Right lobe of liver (tissue), 4 donors: ENCODE results near the gene HDLBP.

Experiments used
- POLR2A ChIP-seq: fragments of 450-650 bp; IDR thresholded peaks from one replicate; pipeline ENCODE4 v1.6.1; 2017; ENCODE audit warnings: antibody characterized with exemption, mild to moderate bottlenecking
- TF ChIP-seq, protein P1 (sequence below), 4 donors: fragments of 200-600 bp in 3 of 4; fragments of 450-650 bp in 1 of 4; IDR thresholded peaks; one replicate each; pipeline versions ENCODE4 v1.5.1 to v1.8.0; 2016 to 2022; ENCODE audit warnings: antibody characterized with exemption in 4 of 4, mild to moderate bottlenecking in 2 of 4
- donor health status: DM: no; HTN: no; CAD: no.
- donor health status: DM: no; HTN: no; CAD: no.
- donor health status: DM: no; HTN: yes; CAD: no.

GRCh38 chr2:241282555-241282954 is 32.9 kb downstream of the HDLBP start:
- TF ChIP-seq, protein P1, sequence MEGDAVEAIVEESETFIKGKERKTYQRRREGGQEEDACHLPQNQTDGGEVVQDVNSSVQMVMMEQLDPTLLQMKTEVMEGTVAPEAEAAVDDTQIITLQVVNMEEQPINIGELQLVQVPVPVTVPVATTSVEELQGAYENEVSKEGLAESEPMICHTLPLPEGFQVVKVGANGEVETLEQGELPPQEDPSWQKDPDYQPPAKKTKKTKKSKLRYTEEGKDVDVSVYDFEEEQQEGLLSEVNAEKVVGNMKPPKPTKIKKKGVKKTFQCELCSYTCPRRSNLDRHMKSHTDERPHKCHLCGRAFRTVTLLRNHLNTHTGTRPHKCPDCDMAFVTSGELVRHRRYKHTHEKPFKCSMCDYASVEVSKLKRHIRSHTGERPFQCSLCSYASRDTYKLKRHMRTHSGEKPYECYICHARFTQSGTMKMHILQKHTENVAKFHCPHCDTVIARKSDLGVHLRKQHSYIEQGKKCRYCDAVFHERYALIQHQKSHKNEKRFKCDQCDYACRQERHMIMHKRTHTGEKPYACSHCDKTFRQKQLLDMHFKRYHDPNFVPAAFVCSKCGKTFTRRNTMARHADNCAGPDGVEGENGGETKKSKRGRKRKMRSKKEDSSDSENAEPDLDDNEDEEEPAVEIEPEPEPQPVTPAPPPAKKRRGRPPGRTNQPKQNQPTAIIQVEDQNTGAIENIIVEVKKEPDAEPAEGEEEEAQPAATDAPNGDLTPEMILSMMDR (IDR thresholded peaks at IDR 0.05), result no peak
- no peak for TF ChIP-seq POLR2A
